RWPE2 (cell line): ENCODE measurements around the gene VAC14.

Experiments used
- ATAC-seq: fragments of 200-7000 bp; cut with Tn5 transposase; 3 replicates; pipeline ENCODE4 v1.9.1; 2021; ENCODE audit warnings: low read depth
- DNase-seq: peaks from one replicate; pipeline ENCODE4 v3.0.0-alpha.2; 2020; ENCODE audit warnings: low spot score
- H3K27ac ChIP-seq: fragments of 450-650 bp; 2 replicates; pipeline ENCODE4 v1.5.1; 2017; ENCODE audit warnings: mild to moderate bottlenecking; ENCODE audit not compliant: poor library complexity, severe bottlenecking
- H3K27me3 ChIP-seq: fragments of 250-450 bp; sonication (Bioruptor Pico); 2 replicates; pipeline ENCODE4 v1.5.1; 2021; ENCODE audit warnings: mild to moderate bottlenecking, moderate library complexity; ENCODE audit not compliant: insufficient read depth, poor library complexity, severe bottlenecking
- H3K36me3 ChIP-seq: fragments of 250-450 bp; sonication (Bioruptor Pico); 2 replicates; pipeline ENCODE4 v1.5.1; 2020; ENCODE audit warnings: low read depth, mild to moderate bottlenecking, moderate library complexity
- H3K4me1 ChIP-seq: fragments of 250-450 bp; sonication (Bioruptor Pico); 2 replicates; pipeline ENCODE4 v1.5.1; 2021; ENCODE audit warnings: mild to moderate bottlenecking, moderate library complexity; ENCODE audit not compliant: insufficient read depth, poor library complexity, severe bottlenecking
- H3K4me3 ChIP-seq: fragments of 250-450 bp; sonication (Bioruptor Pico); 2 replicates; pipeline ENCODE4 v1.5.1; 2021; ENCODE audit warnings: mild to moderate bottlenecking, moderate library complexity; ENCODE audit not compliant: severe bottlenecking
- H3K9me3 ChIP-seq: fragments of 250-450 bp; sonication (Bioruptor Pico); 2 replicates; pipeline ENCODE4 v1.5.1; 2021; ENCODE audit warnings: mild to moderate bottlenecking, moderate library complexity; ENCODE audit not compliant: severe bottlenecking
- TF ChIP-seq, protein P1 (sequence below): fragments of 450-650 bp; IDR thresholded peaks from one replicate; pipeline ENCODE4 v1.5.1; 2017; ENCODE audit warnings: mild to moderate bottlenecking, moderate library complexity; ENCODE audit not compliant: poor library complexity, severe bottlenecking

The VAC14 gene

DNA sequence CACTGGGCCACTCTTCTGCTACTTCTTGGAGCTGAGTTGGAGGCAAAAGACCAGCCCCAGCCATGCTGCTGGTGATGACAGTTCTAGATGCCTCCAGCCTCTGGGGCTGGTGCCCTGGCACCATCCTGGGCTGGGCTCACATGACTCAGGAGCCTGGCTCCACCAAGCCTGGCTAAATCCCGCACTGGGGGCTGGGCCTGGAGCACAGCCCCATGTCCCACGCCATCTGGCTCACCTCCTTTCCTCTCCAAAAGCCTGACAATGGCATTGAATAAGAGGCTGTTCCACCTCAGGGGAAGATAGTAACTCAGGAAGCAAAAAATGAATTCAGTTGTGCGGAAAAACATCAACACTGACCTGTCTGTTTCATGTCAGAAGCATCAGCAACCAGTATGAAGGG, 70.0 kb downstream of the VAC14 start:
- Histone ChIP-seq H3K27ac (no peak overlapping the region), H3K4me1 (no peaks in the 10 kb centered on the region), H3K4me3 (no peak overlapping the region), H3K36me3 (peaks cover 18% of the 10 kb centered on the region), H3K9me3 (no peaks in the 10 kb centered on the region), H3K27me3 (no peaks in the 10 kb centered on the region)
- TF ChIP-seq, protein P1, sequence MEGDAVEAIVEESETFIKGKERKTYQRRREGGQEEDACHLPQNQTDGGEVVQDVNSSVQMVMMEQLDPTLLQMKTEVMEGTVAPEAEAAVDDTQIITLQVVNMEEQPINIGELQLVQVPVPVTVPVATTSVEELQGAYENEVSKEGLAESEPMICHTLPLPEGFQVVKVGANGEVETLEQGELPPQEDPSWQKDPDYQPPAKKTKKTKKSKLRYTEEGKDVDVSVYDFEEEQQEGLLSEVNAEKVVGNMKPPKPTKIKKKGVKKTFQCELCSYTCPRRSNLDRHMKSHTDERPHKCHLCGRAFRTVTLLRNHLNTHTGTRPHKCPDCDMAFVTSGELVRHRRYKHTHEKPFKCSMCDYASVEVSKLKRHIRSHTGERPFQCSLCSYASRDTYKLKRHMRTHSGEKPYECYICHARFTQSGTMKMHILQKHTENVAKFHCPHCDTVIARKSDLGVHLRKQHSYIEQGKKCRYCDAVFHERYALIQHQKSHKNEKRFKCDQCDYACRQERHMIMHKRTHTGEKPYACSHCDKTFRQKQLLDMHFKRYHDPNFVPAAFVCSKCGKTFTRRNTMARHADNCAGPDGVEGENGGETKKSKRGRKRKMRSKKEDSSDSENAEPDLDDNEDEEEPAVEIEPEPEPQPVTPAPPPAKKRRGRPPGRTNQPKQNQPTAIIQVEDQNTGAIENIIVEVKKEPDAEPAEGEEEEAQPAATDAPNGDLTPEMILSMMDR = no peak
- no peak for DNase-seq
- no peak for ATAC-seq

DNA sequence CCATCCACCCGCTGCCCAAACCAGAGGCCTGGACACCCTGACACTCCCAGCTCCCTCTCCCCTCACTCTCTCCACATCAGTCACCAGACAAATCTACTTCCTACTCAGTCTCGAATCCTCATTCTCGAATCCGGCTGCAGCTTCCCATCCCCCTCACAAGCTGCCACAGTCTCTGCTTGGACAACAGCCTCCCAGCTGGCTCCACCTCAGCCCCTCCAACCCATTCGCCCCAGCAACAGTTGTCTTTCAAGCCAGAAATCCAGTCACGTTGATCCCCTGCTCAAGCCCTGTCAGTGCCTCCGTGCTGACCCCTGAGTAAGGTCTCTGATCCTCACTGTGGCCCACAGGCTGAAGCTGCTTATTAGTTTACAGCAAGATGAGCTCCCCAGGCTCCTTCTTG, 70.9 kb downstream of the VAC14 start:
- no peak for DNase-seq
- Histone ChIP-seq H3K4me3 (no peak overlapping the region), H3K4me1 (no peaks in the 10 kb centered on the region), H3K27ac (no peak overlapping the region), H3K9me3 (no peaks in the 10 kb centered on the region), H3K27me3 (no peaks in the 10 kb centered on the region), H3K36me3 (peaks cover 18% of the 10 kb centered on the region)
- no peak; the same call in 2 of the 3 replicates for ATAC-seq
- TF ChIP-seq, protein P1 = no peak

DNA sequence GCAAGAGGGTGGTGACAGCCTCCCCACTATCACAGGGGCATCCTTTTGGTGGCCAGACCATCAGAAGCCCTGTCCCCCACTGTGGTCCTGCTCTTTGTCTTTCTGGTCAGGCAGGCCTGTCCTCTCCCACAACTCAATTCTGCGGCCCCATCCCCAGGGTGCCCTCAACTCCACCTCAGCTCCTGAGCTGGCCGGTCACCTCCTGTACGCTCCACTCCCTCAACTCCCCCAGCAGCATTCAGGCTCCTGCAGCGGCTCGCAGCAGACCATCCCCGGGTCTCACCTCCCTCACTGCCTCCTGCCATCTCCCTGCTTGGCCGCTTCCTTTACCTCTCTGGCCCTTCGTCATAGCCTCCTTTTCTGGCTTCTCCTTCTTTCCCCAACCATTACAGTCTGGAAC, 71.7 kb downstream of the VAC14 start:
- Histone ChIP-seq H3K27ac (no peak overlapping the region), H3K4me1 (no peaks in the 10 kb centered on the region), H3K9me3 (no peaks in the 10 kb centered on the region), H3K4me3 (no peak overlapping the region), H3K27me3 (no peaks in the 10 kb centered on the region), H3K36me3 (peaks cover 18% of the 10 kb centered on the region)
- ATAC-seq (no peak), DNase-seq (no peak)
- TF ChIP-seq, protein P1 = no peak

DNA sequence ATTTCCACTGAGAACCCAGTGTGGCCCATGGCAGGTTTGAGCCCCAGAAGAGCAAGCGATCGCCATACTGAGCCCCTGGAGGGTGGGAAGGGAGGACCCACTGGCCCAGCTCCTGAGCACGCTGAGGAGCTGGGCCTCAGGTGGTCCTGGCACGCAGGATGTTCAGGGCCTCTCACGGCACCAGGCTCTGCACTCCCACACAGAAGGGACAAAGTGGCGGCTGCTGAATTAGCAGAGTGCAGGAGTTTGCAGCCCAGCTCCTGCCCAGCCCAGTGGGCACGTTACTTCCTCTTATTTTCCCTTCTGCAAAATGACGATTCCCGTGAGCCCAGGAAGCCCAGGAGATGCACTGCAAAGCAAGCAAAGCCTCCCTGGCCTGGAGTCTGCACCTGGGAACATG, 72.8 kb downstream of the VAC14 start:
- no peak overlapping the region for H3K4me3 ChIP-seq
- H3K27me3 ChIP-seq = no peaks in the 10 kb centered on the region
- ATAC-seq = no peak
- no peaks in the 10 kb centered on the region for H3K9me3 ChIP-seq
- TF ChIP-seq, protein P1 = no peak
- DNase-seq = no peak
- no peaks in the 10 kb centered on the region for H3K4me1 ChIP-seq
- no peak overlapping the region for H3K27ac ChIP-seq
- H3K36me3 ChIP-seq = peaks cover 18% of the 10 kb centered on the region

DNA sequence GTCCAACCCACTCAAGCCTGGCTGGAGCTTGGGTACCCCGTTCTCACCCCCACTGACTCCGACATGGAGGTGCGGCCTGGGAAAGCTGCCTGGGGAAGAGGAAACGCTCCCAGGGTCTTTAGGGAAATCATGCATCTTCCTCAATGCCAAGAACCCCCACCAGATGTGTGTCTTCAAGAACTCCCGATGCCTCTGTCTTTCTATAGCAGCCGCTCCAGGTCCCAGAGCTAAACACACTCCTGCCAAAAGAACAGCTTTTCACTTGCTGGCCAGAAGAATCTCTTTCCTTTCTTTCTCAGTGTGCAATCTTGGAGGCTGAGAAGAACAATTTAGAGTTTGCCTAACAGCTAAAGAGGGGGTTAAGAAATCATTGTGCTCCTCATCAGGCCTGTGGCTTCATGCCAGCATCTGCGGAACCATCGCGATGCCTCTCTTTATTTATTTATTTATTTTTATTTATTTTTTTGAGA, 74.0 kb downstream of the VAC14 start:
- Histone ChIP-seq H3K27me3 (no peaks in the 10 kb centered on the region), H3K36me3 (peaks cover 18% of the 10 kb centered on the region), H3K9me3 (no peaks in the 10 kb centered on the region), H3K4me1 (no peaks in the 10 kb centered on the region), H3K27ac (no peak overlapping the region), H3K4me3 (no peak overlapping the region)
- DNase-seq (no peak), ATAC-seq (no peak)
- TF ChIP-seq, protein P1 = no peak
